ENCODE measurements around the gene MYO3A.
"Not testable (repeated sequence)": the region's sequence is repeated elsewhere in the genome, so short reads cannot be mapped to it uniquely, and the experiment has no call there.

The MYO3A gene

GRCh38 chr10:26064106-26064505 lies 130.1 kb downstream of the MYO3A start:
- in situ Hi-C loops (cut with HindIII; ENCODE audit: low pct_ligation_motif_present, low sequenced_read_pairs) = no loop called here
- no peak for DNase-seq
- Histone ChIP-seq H3K36me3 (replicated peaks) (no peaks in the 10 kb centered on the region), H3K4me3 (ENCODE audit: low read depth, low read length) (no peak overlapping the region), H3K27me3 (replicated peaks) (no peaks in the 10 kb centered on the region), H3K27ac (no peak overlapping the region)
- TF ChIP-seq, protein P1, sequence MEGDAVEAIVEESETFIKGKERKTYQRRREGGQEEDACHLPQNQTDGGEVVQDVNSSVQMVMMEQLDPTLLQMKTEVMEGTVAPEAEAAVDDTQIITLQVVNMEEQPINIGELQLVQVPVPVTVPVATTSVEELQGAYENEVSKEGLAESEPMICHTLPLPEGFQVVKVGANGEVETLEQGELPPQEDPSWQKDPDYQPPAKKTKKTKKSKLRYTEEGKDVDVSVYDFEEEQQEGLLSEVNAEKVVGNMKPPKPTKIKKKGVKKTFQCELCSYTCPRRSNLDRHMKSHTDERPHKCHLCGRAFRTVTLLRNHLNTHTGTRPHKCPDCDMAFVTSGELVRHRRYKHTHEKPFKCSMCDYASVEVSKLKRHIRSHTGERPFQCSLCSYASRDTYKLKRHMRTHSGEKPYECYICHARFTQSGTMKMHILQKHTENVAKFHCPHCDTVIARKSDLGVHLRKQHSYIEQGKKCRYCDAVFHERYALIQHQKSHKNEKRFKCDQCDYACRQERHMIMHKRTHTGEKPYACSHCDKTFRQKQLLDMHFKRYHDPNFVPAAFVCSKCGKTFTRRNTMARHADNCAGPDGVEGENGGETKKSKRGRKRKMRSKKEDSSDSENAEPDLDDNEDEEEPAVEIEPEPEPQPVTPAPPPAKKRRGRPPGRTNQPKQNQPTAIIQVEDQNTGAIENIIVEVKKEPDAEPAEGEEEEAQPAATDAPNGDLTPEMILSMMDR (IDR thresholded peaks at IDR 0.05; ENCODE audit: low read depth, low read length, missing control alignments) = no peak

GRCh38 chr10:26067680-26068079 lies 133.7 kb downstream of the MYO3A start:
- TF ChIP-seq, protein P1 (IDR thresholded peaks at IDR 0.05; ENCODE audit: low read depth, low read length, missing control alignments) = no peak
- no peaks in the 10 kb centered on the region for H3K36me3 ChIP-seq (replicated peaks)
- no peak overlapping the region for H3K27ac ChIP-seq
- no peaks in the 10 kb centered on the region for H3K27me3 ChIP-seq (replicated peaks)
- in situ Hi-C loops (cut with HindIII; ENCODE audit: low pct_ligation_motif_present, low sequenced_read_pairs) = no loop called here
- no peak overlapping the region for H3K4me3 ChIP-seq (ENCODE audit: low read depth, low read length)
- DNase-seq = no peak

- DNase-seq; H3K4me3 ChIP-seq (ENCODE audit: low read depth, low read length); H3K27me3 ChIP-seq (replicated peaks); in situ Hi-C loops (cut with HindIII; ENCODE audit: low pct_ligation_motif_present, low sequenced_read_pairs); H3K36me3 ChIP-seq (replicated peaks); H3K27ac ChIP-seq: not testable (repeated sequence)
Observed at GRCh38 chr10:26080971-26081370, 146.9 kb downstream of the MYO3A start.

- DNase-seq = no peak
- Histone ChIP-seq H3K27me3 (replicated peaks) (no peaks in the 10 kb centered on the region), H3K4me3 (ENCODE audit: low read depth, low read length) (no peak overlapping the region), H3K27ac (no peak overlapping the region), H3K36me3 (replicated peaks) (no peaks in the 10 kb centered on the region)
- TF ChIP-seq, protein P1 (IDR thresholded peaks at IDR 0.05; ENCODE audit: low read depth, low read length, missing control alignments) = no peak
- in situ Hi-C loops (cut with HindIII; ENCODE audit: low pct_ligation_motif_present, low sequenced_read_pairs) = no loop called here
Observed at GRCh38 chr10:26081459-26081858, 147.4 kb downstream of the MYO3A start.

- no peak overlapping the region for H3K4me3 ChIP-seq (ENCODE audit: low read depth, low read length)
- TF ChIP-seq, protein P1 (IDR thresholded peaks at IDR 0.05; ENCODE audit: low read depth, low read length, missing control alignments) = no peak
- in situ Hi-C loops (cut with HindIII; ENCODE audit: low pct_ligation_motif_present, low sequenced_read_pairs) = no loop called here
- H3K27me3 ChIP-seq (replicated peaks) = no peaks in the 10 kb centered on the region
- H3K27ac ChIP-seq = no peak overlapping the region
- H3K36me3 ChIP-seq (replicated peaks) = no peaks in the 10 kb centered on the region
- no peak for DNase-seq
Observed at GRCh38 chr10:26085549-26085948, 151.5 kb downstream of the MYO3A start.

DNA sequence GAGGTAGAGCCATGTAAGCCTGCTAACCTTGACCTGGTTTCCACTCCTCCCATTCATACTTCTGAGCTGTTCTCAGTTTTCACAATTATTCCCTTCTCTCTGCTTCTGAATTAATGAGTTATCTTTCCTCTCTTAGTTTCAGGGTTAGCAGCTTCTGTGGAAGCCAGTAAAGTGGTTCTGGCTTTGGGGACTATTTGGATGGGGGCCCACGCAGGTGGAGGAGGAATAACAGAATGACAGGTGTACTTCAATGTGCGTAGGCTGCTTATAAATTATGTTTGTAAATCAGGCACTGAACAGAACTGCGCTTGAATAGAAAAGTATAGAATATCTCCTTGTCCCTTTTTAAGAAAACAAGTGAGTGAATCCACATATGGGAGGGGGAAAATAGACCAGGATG lies 153.6 kb downstream of the MYO3A start:
- Histone ChIP-seq H3K27ac (no peak overlapping the region), H3K4me3 (ENCODE audit: low read depth, low read length) (no peak overlapping the region), H3K27me3 (replicated peaks) (no peaks in the 10 kb centered on the region), H3K36me3 (replicated peaks) (no peaks in the 10 kb centered on the region)
- in situ Hi-C loops (cut with HindIII; ENCODE audit: low pct_ligation_motif_present, low sequenced_read_pairs) = no loop called here
- TF ChIP-seq, protein P1 (IDR thresholded peaks at IDR 0.05; ENCODE audit: low read depth, low read length, missing control alignments) = no peak
- no peak for DNase-seq
